CD4-positive, alpha-beta T cell treated with Interleukin-4 for 4 hours (primary cell): ENCODE measurements around the gene KCNJ4.
"Not testable (repeated sequence)": the region's sequence is repeated elsewhere in the genome, so short reads cannot be mapped to it uniquely, and the experiment has no call there.

ENCODE experiments used
- DNase-seq: peaks from one replicate; pipeline ENCODE4 v3.0.0-alpha.2; 2020

Gene KCNJ4

DNA sequence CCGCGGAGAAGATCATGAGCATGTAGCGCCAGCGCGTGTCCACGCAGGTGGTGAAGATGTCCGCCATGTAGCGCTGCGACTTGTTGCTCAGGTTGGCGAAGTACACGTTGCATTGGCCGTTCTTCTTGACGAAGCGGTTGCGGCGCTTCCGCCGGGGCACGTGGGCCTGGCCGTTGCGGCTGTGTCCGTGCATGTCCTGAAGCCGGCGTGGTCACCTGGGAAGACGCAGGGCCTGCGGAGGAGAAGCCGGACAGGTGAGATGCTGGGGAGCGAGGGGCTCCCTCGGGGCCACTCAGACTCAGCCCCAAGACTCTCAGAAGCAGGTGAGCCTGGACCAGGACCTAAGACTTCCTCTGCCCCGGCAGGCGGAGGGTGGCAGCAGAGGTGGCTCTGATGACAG, 27.1 kb downstream of the KCNJ4 start:
- no peak for DNase-seq

DNA sequence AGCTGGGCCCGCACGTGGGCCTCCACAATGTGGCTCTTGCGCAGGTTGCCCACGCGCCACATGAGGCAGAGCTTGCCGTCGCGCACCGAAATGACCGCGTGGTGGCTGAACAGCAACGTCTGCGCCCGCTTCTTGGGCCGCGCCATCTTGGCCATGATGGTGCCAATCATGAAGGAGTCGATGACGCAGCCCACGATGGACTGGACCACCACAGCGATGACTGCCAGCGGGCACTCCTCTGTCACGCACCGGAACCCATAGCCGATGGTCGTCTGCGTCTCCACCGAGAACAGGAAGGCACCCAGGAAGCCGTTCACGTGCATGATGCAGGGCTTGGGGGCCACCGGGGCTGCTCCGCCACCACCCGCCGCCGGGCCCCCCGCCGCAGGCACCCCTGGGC, 27.5 kb downstream of the KCNJ4 start:
- DNase-seq, result no peak

DNA sequence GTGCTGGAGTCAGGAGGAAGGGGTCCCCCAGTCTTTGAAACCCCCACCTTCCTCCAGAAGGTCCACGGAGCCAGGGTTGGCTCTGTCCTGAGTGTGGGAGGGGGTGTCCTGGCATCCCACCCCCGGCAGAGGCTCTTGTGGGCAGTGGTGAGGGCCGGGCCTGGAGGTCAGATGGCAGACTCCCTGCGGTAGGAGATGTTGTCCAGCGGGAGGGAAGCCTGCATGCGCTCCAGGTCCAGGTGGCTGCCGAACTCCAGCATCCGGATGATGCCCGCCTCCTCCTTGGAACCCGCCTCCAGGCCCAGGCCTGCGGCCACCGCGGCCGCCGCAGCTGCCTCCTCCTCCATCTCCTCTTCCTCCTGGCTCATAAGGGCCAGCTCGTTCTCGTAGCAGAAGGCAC, 28.4 kb downstream of the KCNJ4 start:
- no peak for DNase-seq

DNA sequence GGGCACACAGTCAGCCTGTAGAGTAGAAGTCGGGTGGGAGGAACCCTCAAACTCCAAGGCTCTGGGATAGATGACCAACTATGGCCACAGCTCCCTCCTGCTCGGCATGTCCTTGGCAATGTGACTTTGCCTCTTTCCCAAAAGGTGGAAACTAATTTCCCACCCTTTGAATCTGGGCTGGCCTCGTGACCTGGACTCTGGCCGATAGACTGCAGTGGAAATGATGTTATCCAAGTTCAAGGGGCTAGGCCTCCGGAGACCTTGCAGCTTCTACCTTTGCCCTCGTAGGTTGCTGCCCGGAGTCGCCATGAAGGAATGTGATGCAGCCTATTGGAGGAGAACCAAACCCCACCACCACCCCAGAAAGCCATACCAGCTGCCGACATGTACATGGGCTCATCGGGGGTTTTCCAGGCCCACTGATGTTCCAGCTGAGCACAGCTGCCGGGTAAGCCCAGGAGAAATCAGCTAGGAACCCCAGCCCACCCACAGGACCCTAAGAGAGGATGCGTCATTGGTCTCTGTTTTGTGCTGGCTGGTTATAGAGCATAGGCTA, 30.4 kb downstream of the KCNJ4 start:
- DNase-seq, result no peak

DNA sequence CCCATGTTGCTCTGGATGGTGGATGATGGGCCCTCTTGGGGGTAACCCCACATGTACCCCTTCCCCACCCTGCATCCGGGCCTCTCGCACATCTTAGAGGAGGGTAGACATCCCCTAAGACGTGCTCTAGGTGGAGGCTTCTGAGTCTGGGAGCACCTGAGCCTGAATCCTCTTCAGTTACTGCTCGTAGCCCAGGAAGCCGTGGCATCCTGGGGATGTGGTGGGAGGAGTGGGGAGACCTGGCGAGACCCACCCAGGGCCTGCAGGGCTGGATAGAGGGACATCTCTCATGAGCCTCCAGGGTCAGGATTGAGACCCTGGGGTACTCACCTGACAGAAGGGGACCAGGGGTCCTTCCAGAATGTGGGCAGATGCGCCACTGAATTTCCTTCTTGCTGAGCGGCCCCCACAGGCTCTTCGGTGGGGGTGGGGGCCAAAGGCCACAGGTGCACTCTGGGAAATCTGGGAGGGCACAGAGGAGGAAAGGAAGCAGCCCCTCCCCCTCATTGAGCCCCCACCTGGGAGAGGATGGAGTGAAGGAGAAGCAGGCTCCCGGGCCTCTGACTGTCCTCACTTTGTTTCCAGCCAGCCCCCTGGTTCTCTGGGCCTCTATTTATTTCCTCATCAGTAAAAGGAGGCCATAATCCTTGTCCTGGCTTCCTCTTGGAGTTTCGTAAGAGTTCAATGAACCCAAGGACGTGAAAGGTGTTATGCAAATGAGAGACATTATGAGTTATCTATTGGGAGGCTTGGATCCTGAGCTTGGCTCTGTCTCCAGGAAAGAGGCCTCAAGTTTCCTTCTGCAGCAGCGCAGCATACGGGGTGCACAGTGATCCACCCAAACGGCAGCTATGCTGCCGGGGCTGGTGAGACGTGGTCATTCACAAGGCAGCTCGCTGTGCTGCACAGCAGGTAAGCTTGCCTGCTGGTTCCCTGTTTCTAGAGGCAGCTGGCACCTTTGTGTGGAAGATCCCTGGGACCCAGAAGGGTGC, 31.2 kb downstream of the KCNJ4 start:
- no peak for DNase-seq

DNA sequence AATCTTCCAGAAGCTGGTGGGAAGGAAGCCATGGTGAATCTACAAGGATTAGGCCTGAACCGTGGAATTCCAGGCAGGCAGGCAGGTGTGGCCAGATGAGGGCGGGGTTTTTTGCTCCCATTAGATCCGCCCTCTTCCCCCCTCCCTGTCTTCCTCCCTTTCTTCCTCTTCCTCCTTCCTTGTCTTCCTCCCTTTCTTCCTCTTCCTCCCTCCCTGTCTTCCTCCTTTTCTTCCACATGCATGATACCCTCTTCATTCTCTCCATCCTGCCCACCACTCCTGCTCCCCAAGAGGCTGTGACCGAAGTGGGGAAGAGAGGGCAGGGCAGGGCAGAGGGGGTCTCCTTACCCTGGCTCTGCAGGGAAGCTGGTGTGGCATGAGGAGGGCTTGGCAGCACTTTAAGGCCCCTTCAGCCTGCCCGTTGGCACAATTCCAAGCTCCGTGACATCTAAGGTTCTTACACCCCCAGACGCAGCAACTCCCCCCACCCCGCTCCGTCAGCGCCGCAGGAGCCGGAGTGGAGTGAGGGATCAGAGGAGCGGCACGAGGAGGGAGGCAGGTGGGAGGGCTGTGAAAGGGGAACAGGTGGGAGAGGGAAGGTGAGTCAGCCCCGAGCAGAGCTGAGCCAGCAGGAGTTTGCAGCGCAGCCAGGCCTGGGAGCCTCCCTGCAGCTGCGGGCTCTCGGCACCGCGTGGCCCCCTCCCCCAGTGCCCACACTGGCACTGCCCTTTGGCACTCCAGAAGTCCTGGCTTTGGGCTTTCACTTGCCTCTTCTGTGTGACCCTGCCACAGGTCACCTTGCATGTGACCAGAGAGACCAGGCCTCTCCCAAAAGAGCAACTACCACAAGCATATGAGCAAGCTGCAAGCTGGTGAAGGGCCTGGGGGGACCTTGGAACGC, 32.1 kb downstream of the KCNJ4 start:
- DNase-seq, result no peak

DNA sequence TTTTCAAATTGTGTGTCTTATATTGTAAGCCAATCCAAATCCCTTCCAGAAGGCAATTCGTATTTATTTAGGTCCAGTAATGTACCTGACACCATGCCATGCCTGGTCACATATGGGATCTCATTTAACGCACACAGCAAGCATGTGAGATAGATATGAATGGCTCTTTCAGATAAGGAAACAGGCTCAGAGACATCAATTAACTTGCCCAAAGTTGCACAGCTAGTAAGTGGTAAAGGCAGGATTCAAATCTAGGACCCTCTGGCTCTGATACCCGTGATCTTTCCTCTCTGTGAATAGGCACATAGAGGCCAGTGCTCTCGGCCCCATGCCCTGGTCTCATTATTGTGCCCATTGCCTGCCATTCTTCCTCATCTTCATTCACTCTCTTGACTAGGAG, 34.3 kb downstream of the KCNJ4 start:
- no peak for DNase-seq

DNA sequence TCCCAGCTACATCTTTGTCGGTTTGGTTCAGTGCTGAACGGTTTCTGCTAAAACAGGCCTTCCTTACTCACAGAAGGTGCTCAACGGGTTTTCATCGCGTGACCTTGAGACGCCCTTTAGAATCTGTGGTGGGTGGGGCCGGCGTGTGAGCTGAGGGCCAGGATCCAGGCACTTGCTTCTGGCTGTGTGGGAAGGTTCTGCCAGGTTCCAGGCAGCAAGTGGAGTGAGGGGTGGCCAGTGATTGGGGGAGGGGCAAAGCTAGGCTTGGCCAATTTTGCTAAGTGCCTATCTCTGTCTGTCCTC, 35.2 kb downstream of the KCNJ4 start:
- no peak for DNase-seq

DNA sequence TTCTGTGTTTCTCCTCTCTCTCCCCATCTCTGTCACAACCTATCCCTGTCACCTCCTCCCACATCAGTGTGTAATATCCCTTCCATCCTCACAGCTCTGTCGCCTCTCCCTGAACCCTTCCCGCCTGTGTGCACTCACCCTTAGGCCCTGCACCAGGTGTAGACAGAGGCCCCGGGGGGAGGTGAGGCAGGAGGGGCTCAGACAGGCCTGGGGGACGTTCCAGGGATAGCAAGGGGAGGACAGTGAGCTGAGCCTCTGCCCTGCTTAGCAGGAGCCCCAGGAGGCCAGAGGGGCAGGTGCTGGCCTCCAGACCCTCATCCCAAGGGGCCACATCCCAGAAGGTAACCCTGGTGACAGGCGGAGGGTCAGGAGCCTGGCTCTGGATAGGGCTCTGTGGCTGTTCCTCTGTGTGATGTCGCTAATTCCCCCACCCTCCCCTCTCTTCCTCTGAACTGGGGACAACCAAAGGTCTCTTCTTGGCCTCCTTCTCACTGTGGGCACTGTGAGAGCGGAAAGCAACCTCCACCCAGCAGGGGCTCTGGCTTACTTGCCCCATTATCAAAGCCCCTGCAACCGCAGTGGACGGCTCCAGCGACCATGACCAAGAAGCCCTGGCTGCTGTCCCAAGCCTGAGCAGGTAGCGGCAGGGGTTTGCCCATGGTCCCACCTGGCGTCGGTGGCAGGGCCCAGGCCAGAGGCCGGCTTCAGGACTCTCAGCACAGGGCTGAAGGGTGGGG, 35.7 kb downstream of the KCNJ4 start:
- no peak for DNase-seq

DNA sequence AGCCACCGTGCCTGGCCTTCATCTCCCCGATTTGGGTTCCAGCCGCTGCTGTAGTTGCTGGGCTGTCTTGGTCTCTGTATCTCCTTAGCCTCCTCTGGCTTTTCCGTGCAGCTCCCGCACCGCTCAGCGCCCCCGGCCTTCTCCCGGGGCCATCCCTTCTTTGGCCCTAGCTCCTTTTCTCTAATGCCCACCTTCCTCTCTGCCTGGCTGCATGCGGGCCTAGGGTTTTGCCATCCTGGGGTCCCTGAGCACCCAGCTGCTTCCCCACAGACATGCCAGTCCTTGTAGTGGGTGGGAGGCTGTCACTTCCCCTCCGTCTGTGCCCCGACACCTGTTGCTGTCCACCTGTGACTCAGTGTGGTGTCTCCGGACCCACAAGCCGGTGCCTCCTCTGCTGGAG, 36.4 kb downstream of the KCNJ4 start:
- DNase-seq, result no peak

DNA sequence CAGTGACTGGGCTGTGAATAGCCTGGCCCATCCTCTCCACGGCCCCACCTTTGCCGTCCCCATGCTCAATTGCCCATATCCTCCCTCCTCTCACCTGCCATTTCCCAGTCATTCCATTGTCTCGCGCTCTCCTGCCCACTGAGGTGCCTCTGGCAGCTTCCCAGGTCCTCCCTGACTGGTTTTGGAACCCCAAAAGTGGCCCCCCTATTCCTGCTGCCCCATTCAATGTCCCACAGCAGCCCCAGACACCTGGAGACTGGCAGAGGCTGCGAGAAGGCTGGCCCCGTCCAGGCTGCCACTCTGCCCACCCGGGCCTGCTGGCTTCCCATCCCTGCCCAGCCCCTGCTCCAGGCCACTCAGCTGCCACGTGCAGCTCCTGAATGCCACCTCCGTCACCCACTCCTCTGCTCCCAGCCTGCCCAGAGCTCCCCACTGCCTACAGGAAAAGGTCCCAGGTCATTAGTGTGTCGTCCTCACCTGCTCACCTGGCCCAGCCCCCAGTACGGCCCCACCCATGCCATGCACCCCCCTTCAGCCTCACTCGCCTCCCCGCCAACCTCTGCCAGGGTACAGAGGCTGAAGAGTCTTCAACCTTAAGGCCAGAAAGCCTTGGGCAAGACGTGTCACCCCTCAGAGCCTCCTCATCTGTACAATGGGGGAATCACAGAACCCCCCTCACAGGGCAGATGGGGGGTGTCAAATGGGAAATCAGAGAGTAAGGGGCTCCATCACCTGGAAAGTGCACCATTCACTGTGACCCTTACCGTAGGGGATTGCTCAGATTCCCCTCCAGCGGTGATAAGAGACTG, 37.5 kb downstream of the KCNJ4 start:
- no peak for DNase-seq

DNA sequence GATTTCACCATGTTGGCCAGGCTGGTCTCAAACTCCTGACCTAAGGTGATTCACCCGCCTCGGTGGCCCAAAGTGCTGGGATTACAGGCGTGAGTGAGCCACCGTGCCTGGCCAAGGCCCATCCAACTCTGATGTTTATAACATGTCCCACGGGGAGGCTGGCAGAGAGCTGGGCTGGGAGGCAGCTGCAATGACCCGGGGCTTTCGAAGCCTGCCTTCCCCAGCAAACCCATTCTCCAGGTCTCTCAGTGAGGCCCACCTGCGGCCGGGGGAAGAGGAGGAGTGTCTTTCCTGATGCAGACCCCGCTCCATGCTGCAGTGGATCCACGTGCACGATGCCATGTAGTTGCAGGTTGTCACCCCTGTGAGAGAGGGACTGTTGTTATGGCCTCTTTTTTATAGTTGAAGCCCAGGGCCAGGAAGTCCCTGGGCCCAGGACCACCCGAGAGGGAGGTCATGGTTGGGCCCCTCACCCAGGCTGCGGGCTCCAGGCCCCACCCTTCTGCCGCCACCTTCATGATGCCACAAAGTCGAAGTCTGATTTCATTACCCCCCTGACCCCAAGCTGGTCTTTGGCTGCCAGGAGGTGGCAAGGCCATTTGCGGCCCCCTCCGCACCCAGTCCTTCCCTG, 38.3 kb downstream of the KCNJ4 start:
- DNase-seq, result no peak

DNA sequence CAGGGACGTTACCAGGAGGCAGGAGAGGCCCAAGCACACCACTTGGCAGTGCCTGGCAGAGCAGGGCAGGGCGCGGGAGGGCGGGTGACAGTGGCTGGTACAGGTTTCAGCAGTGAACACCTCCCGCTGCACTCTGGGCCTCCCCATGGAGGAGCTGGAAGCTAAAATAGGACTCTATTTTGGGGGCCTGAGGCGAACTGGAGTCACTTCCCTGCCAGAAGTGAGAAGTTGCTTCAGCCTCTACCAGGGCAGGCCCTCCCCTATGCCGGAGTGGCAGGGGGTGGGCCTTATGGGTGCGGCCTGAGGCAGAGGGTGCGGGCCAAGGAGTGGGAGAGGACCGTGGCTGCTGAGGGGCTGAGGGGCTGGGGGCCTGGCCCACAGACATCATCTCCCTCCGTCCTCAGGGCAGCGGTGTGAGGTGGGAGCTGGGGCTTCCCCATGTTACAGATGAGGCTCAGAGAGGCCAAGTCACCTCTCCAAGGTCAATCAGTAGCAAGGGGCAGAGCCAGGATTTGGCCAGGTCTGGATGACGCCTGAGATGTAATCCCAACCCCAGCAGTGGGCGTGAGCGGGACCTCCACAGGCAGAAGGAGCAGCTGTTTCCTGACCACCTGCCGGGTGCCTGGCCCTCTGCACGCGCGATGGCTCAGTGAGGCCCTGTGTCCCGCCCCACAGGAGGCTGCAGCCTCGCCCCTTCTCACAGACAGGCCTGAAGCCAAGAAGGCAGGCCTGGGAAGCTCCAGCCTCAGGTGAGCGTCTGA, 39.3 kb downstream of the KCNJ4 start:
- no peak for DNase-seq

DNA sequence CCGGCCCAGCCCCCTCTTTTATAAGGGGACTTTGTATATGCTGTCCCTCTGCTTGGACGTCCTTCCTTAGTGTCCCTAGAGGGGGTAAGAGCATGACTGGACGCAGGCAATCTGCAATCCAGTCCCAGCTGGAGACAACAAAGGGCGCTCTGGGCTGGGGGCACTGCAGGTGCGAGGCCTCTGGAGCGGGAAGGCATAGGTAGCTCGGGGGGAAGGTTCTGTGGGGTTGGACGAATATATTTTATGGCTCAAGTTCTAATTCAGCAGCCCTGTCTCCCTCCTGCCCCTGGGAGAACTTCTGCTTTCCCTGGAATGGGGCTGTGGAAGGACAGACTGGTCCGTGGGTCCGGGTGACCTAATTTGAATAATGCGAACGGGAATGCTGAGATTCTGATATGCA, 40.0 kb downstream of the KCNJ4 start:
- no peak for DNase-seq

DNA sequence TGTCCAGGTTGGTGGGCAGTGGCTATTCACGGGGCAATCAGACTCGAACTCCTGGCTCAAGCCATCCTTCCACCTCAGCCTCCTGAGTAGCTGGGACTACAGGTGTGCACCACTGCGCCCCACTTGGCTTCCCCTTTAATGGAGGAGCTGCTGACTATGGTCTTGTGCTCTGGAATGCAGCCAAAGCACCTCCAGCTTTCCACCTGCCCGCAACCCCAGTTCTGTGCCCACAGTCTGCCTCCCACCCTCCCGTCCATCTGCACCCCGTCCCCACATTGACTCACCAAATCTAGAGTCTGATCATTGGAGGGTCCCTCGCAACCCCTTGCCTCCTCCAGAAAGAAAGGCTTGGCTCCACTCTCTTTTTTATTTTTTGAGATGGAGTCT, 41.0 kb downstream of the KCNJ4 start:
- DNase-seq, result no peak

DNA sequence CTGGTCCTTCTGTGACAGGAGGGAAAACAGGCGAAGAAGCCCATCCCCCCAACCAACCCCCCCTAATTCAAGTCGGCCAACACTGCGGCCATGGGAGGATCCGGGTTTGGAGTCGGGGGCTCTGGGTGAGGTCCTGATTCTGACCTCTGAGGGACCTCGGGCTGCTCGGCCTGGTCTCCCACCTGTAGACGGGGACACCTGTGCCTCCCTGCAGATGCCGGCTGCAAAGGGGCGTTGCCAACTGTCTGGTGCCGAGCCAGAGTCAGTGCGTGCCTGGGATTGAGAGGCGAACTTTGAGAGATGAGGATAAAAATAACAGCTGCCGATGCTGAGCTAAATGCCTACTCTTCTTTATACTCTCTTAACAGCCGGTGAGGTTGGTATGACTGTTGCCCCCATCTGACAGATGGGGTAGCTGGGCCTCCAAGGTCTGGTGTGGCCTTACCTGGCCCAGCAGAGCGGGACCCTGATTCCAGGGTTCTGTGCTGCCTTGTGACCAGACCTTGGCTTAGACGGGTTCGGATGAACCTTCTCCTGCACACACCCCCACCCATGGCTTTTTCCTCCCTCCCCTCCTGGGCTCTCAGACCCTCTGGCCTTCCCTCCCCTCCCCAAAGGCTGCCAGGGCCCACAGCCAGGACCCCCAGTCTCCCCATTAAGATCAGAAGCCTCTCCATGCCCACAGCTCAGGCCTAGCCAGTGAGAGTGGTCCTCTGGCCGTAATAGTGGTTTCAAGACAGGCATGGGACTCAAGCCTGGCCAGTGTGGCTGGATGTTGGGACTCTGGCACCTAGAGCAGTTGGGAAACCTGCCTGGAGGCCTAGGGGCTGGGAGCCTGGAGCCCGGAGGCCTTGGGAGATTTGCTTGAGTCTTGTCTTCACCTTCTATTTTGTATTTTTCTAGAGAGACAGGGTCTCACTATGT, 41.7 kb downstream of the KCNJ4 start:
- DNase-seq, result no peak

DNA sequence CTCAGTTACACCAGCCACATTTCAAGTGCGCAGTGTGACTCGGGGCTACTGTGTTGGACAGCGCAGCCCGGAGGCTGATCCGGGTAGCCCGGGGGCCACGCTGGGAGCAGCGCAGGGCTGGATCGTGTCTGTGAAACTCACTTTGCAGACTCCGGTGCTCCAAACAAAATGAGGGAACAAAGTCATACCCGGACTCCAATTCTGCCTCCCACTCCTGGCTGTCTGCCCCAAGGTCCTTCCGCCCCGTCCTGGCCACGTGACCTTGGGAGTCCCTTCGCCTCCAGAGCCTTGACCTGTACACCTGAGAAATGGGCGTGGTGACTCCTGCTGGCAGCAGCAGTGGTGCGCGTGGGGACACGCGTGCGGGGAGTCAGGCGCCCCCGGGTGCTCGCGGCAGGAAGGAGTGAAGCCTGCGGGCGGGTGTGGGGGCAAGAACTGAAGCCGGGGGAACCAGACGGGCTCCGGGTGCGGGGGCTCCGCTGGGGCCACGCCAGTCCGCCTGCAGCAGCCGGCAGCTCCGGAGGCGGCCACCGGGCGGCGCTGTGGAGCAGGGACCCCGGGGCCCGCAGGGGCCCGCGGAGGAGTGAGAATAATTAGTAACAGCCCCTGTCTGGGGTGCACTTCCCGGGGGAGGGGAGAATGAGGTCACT, 42.4 kb downstream of the KCNJ4 start:
- DNase-seq, result no peak

DNA sequence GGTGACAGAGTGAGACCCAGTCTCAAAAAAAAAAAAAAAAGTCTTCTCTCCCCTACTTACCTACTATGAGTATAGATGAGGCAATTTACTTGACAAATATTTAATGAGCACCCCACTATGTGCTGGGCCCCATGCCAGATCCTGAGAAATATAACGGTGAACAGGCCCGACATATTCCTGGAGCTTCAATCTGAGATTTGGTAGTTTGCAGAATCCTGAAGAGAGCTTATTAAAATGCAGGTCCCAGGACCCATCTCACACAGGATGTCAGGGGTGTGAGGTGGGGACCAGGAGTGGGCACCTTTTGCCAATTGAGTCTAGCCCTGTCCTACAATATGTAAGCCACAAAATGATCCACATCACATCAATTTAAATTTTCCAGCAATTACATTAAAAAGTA, 44.0 kb downstream of the KCNJ4 start:
- DNase-seq, result no peak

DNA sequence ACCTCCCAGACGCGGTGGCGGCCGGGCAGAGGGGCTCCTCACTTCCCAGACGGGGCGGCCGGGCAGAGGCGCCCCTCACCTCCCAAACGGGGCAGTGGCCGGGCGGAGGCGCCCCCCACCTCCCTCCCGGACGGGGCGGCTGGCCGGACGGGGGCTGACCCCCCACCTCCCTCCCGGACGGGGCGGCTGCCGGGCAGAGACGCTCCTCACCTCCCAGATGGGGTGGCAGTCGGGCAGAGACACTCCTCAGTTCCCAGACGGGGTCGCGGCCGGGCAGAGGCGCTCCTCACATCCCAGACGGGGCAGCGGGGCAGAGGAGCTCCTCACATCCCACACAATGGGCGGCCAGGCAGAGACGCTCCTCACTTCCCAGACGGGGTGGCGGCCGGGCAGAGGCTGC, 45.1 kb downstream of the KCNJ4 start:
- not testable (repeated sequence) for DNase-seq
